Measurements from ENCODE around the gene TIMM21.

The TIMM21 gene

GRCh38 chr18:74196220-74197119, 48.1 kb downstream of the TIMM21 start:
- DNase-seq: peak; percentile 69

GRCh38 chr18:74197705-74198341, 49.5 kb downstream of the TIMM21 start:
- DNase-seq: no peak

GRCh38 chr18:74198453-74198852, 50.1 kb downstream of the TIMM21 start:
- no peak for DNase-seq

- no peak for DNase-seq
These were observed 52.5 kb downstream of the TIMM21 start for GRCh38 chr18:74200780-74201179.

GRCh38 chr18:74203811-74204210, 55.5 kb downstream of the TIMM21 start:
- DNase-seq: no peak

- no peak for DNase-seq
These were observed 56.3 kb downstream of the TIMM21 start for GRCh38 chr18:74204526-74205152.
